Astrocyte (in vitro differentiated cells and primary cell): Measurements from ENCODE around the gene GTPBP2. TPM values are rescaled to one million over a fixed set of nuclear protein-coding genes. Genes with fewer than 3 reads are reported as not detected.
A peak's percentile ranks its signal among the peaks of the same experiment; 100 is the strongest.

Experiments used
- DNase-seq: peaks from one replicate; pipeline ENCODE4 v3.0.0-alpha.2; 2010; ENCODE audit warnings: low read depth
- FAIRE-seq: peaks from 2 replicates; lab custom pipeline; 2011; peaks lifted over from hg19 to GRCh38; lab: Jason Lieb, UNC
- H2AFZ ChIP-seq: 2 replicates; pipeline ENCODE4 v1.6.0; 2012; ENCODE audit warnings: low read depth, low read length, inconsistent platforms
- H3K27ac ChIP-seq: 2 replicates; pipeline ENCODE4 v1.5.1; 2011; ENCODE audit warnings: low read depth, low read length, inconsistent platforms
- H3K27me3 ChIP-seq: 2 replicates; pipeline ENCODE4 v1.6.0; 2011; ENCODE audit warnings: low read length, inconsistent platforms; ENCODE audit not compliant: insufficient read depth
- H3K36me3 ChIP-seq: 2 replicates; pipeline ENCODE4 v1.5.1; 2011; ENCODE audit warnings: low read length, inconsistent platforms; ENCODE audit not compliant: insufficient read depth
- H3K4me1 ChIP-seq: 2 replicates; pipeline ENCODE4 v1.5.1; 2011; ENCODE audit warnings: low read length, inconsistent platforms; ENCODE audit not compliant: insufficient read depth
- H3K4me2 ChIP-seq: 2 replicates; pipeline ENCODE4 v1.6.0; 2012; ENCODE audit warnings: low read length, inconsistent platforms
- H3K4me3 ChIP-seq: 2 replicates; pipeline ENCODE4 v1.5.1; 2011; ENCODE audit warnings: low read depth, mild to moderate bottlenecking, low read length, inconsistent platforms; ENCODE audit not compliant: insufficient read depth
- H3K79me2 ChIP-seq: 2 replicates; pipeline ENCODE4 v1.6.0; 2012; ENCODE audit warnings: mild to moderate bottlenecking, low read length, inconsistent platforms; ENCODE audit not compliant: insufficient read depth
- H3K9ac ChIP-seq: 2 replicates; pipeline ENCODE4 v1.6.0; 2012; ENCODE audit warnings: mild to moderate bottlenecking, low read length, inconsistent platforms
- H3K9me3 ChIP-seq: 2 replicates; pipeline ENCODE4 v1.5.1; 2012; ENCODE audit warnings: low read depth, mild to moderate bottlenecking, low read length, inconsistent platforms; ENCODE audit not compliant: insufficient read depth
- H4K20me1 ChIP-seq: 2 replicates; pipeline ENCODE4 v1.6.0; 2012; ENCODE audit warnings: low read length, inconsistent platforms; ENCODE audit not compliant: insufficient read depth
- H3K27ac Mint-ChIP-seq: one replicate; pipeline ENCODE4 v1.8.0; 2021; ENCODE audit warnings: mild to moderate bottlenecking, mixed read lengths; ENCODE audit not compliant: unreplicated experiment
- H3K27me3 Mint-ChIP-seq: one replicate; pipeline ENCODE4 v1.8.0; 2021; ENCODE audit warnings: low read depth, mixed read lengths; ENCODE audit not compliant: unreplicated experiment
- H3K36me3 Mint-ChIP-seq: one replicate; pipeline ENCODE4 v1.8.0; 2021; ENCODE audit warnings: low read depth, mixed read lengths; ENCODE audit not compliant: unreplicated experiment
- H3K4me1 Mint-ChIP-seq: one replicate; pipeline ENCODE4 v1.8.0; 2021; ENCODE audit warnings: low read depth, mixed read lengths; ENCODE audit not compliant: unreplicated experiment
- H3K4me3 Mint-ChIP-seq: one replicate; pipeline ENCODE4 v1.8.0; 2021; ENCODE audit warnings: mild to moderate bottlenecking, moderate library complexity, mixed read lengths; ENCODE audit not compliant: unreplicated experiment
- H3K9me3 Mint-ChIP-seq: one replicate; pipeline ENCODE4 v1.8.0; 2021; ENCODE audit warnings: mild to moderate bottlenecking, mixed read lengths; ENCODE audit not compliant: unreplicated experiment
- EZH2 ChIP-seq: IDR thresholded peaks from 2 replicates; pipeline ENCODE4 v1.6.1; 2012; ENCODE audit warnings: mild to moderate bottlenecking, low read length, inconsistent platforms; ENCODE audit not compliant: insufficient read depth
- total RNA-seq: library from RNA; stranded (reverse); gene quantifications from 2 replicates; pipeline ENCODE4 v1.2.1, GENCODE V29; 2021
- TF ChIP-seq, protein P1 (sequence below): IDR thresholded peaks from 2 replicates; pipeline ENCODE4 v1.5.1; 2011; ENCODE audit warnings: low read depth, mild to moderate bottlenecking, inconsistent platforms, low read length, moderate library complexity; ENCODE audit not compliant: insufficient read depth

The GTPBP2 gene
- total RNA-seq, 1 donor from 2014 or later, result 86.6 TPM

DNA sequence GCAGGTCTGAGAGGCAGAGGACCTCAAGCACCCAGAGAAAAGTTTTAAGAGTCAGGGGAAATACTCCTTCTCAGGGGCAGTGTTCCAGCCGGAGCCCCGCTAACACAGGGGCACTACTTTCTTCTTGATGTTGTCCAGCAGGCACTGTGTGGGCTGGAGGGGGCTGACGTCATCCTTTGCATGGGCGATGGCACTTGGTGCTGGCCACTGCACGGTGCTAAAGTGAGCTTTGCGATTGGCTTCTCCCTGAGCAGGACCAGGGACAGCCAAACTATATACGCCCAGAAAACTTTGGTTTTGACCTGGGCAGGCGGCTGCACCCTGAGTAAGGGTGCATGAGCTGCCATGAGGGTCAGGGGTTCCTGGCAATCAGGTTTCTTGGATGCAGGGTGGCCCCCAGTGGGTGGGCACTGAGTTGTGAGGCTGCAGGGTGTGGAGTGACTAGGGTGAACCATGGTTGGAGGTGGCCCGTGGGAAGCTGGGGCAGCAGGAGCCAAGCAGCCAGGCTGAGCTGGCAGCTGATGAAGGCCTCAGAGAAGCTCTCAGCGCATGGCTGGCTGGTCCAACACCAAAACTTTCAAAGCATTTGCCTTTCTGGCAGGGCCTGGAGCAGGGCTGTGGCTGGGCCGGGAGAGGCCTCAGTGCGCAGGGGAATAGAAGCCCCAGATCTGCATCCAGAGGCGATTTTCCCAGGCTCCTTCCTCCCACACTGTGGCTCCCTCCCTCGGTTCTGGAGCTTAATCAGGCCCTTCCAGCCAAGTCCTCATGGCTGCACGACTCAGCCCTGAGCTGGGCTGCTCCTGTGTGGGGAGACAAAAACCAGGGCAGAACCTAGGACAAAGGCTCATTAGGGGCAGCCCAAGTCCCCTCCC, 40.2 kb upstream of the GTPBP2 start:
- no peak overlapping the region for H3K4me3 ChIP-seq
- peaks cover 10% of the 10 kb centered on the region for H3K36me3 Mint-ChIP-seq
- no peaks in the 10 kb centered on the region for H3K9me3 ChIP-seq
- H4K20me1 ChIP-seq, result peaks cover 11% of the 10 kb centered on the region
- no peaks in the 10 kb centered on the region for H3K27me3 Mint-ChIP-seq
- H3K27me3 ChIP-seq, result no peaks in the 10 kb centered on the region
- no peak overlapping the region for H3K27ac ChIP-seq
- peak overlapping the region; percentile 58 for H3K27ac Mint-ChIP-seq
- FAIRE-seq, result no peak
- H3K9ac ChIP-seq, result no peak overlapping the region
- peak overlapping the region; percentile 40 for H3K4me2 ChIP-seq
- no peaks in the 10 kb centered on the region for H3K9me3 Mint-ChIP-seq
- peaks cover 27% of the 10 kb centered on the region for H3K4me1 Mint-ChIP-seq
- no peaks in the 10 kb centered on the region for H3K79me2 ChIP-seq
- H2AFZ ChIP-seq, result no peak overlapping the region
- H3K4me3 Mint-ChIP-seq, result peak overlapping the region; percentile 20
- H3K4me1 ChIP-seq, result peaks cover 16% of the 10 kb centered on the region
- TF ChIP-seq EZH2, result no peak
- TF ChIP-seq, protein P1, sequence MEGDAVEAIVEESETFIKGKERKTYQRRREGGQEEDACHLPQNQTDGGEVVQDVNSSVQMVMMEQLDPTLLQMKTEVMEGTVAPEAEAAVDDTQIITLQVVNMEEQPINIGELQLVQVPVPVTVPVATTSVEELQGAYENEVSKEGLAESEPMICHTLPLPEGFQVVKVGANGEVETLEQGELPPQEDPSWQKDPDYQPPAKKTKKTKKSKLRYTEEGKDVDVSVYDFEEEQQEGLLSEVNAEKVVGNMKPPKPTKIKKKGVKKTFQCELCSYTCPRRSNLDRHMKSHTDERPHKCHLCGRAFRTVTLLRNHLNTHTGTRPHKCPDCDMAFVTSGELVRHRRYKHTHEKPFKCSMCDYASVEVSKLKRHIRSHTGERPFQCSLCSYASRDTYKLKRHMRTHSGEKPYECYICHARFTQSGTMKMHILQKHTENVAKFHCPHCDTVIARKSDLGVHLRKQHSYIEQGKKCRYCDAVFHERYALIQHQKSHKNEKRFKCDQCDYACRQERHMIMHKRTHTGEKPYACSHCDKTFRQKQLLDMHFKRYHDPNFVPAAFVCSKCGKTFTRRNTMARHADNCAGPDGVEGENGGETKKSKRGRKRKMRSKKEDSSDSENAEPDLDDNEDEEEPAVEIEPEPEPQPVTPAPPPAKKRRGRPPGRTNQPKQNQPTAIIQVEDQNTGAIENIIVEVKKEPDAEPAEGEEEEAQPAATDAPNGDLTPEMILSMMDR, result no peak
- DNase-seq, result peak; percentile 62
- H3K36me3 ChIP-seq, result peaks cover 5% of the 10 kb centered on the region

DNA sequence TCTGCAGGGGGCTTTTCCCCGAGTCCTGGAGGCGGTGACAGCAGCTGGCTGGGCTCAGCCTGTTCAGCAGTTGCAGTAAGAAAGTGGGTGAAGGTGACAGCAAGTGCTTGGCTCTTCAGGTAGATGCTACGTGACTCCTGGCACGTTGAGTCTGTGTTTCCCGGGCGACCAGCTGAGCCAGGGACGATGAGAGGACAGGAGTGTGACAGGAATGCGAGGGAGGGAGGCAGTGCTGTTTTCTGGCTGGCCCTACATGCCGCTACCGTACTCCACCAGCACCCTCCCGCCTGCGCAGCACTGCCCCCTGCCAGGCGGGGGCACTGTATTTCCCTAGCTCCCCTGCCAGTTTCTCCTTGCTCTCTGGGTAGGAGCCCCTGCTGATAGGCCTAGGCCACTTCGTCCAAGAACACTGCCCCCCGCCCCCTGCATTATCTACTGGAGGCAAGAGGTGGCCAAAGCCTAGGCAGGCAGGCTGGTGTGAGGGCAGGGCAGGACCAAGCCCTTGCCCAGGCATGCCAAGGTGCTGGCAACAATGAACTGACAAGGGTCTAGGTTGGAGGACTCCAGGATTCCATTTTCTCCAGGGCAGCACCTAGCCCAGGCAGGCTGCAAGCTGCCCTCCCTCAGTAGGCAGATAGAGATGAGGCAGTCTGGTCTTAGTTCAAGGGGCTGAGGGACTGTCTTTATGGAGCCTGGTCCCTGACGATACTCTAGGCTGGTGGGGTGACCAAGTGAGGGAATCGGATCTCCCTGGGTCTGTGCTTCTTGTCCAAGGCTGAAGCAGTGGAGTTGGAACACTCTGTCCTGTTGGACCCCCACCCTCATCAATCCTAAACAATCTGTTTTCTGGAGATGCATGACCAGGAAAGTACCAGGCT, 39.3 kb upstream of the GTPBP2 start:
- FAIRE-seq (no peak), DNase-seq (peak; percentile 26)
- Mint-ChIP-seq H3K4me3 (peak overlapping the region; percentile 20), H3K27ac (peak overlapping the region; percentile 77), H3K27me3 (peaks cover 3% of the 10 kb centered on the region), H3K9me3 (no peaks in the 10 kb centered on the region), H3K4me1 (peaks cover 27% of the 10 kb centered on the region), H3K36me3 (peaks cover 9% of the 10 kb centered on the region)
- Histone ChIP-seq H3K27me3 (no peaks in the 10 kb centered on the region), H3K4me3 (no peak overlapping the region), H2AFZ (no peak overlapping the region), H4K20me1 (peaks cover 7% of the 10 kb centered on the region), H3K79me2 (no peaks in the 10 kb centered on the region), H3K9ac (no peak overlapping the region), H3K27ac (no peak overlapping the region), H3K9me3 (no peaks in the 10 kb centered on the region), H3K4me2 (peak overlapping the region; percentile 40), H3K36me3 (peaks cover 5% of the 10 kb centered on the region), H3K4me1 (peaks cover 16% of the 10 kb centered on the region)
- TF ChIP-seq, protein P1, result peak; percentile 38
- no peak for TF ChIP-seq EZH2
